ENCODE results near the gene ZBED6.
"Not testable (repeated sequence)": the region's sequence is repeated elsewhere in the genome, so short reads cannot be mapped to it uniquely, and the experiment has no call there.

ZBED6 gene, protein sequence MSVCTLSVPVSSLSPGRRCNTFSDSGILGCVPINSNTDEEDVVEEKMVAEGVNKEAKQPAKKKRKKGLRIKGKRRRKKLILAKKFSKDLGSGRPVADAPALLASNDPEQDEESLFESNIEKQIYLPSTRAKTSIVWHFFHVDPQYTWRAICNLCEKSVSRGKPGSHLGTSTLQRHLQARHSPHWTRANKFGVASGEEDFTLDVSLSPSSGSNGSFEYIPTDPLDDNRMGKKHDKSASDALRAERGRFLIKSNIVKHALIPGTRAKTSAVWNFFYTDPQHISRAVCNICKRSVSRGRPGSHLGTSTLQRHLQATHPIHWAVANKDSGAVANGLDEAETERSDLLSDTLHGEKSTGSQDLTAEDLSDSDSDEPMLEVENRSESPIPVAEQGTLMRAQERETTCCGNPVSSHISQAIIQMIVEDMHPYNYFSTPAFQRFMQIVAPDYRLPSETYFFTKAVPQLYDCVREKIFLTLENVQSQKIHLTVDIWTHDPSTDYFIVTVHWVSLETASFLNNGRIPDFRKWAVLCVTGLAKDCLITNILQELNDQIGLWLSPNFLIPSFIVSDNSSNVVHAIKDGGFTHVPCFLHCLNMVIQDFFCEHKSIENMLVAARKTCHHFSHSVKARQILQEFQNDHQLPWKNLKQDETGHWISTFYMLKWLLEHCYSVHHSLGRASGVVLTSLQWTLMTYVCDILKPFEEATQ (N-terminal part only)

DNA sequence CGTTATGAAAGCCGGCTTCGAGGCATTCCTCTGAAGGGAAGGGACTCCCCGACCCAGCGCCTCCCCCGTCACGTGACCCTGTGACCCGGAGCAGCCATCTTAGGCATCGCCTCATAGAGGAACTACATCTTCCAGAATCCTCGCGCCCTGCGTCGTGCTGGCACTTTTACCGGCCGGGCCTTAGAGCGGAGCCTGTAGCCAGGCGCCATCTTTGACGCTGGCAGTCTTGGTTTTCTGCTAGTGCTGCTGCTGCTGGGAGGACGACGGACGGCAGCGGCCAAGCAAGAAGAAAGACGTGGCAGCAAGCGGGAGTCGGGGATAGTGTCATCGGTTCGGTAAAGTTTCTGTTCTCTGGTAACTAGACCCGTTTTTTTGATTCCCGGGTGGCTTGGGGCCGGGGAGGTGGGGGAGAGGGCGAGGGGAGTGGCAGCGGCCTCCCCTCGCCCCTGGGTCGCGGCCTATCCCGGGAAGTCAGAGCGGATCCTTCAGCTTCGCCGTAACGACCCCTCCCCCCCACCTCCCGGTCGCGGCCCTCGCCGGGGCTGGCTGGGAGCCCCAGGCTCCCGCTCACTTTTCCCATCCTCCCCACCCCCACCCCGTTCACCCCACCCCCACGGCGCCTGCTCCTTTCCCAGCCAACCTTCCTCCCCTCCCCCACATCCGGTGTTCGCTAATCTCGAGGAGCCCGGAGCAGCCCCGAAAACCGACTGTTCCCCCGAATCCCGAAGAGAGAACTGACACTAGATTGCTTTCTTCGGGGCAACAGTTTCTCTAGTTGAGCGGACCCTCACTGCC, at the start of gene ZBED6, which contains the start of gene ZC3H11A:
Gene ZBED6 (plus strand): TSS at position 183 of the 795 bp plus-strand sequence. CDS start 1,900 bp downstream, outside the sequence.
Gene ZC3H11A (plus strand): TSS at position 183 of the 795 bp plus-strand sequence. CDS start 21,448 bp downstream, outside the sequence.
- TF ChIP-seq POLR2A (IDR thresholded peaks at IDR 0.05; ENCODE audit: extremely low read depth, insufficient read length) (peak; percentile 36), MYC (IDR thresholded peaks at IDR 0.05; ENCODE audit: low read depth, low read length) (peak; percentile 59)
- TF ChIP-seq, protein P1, sequence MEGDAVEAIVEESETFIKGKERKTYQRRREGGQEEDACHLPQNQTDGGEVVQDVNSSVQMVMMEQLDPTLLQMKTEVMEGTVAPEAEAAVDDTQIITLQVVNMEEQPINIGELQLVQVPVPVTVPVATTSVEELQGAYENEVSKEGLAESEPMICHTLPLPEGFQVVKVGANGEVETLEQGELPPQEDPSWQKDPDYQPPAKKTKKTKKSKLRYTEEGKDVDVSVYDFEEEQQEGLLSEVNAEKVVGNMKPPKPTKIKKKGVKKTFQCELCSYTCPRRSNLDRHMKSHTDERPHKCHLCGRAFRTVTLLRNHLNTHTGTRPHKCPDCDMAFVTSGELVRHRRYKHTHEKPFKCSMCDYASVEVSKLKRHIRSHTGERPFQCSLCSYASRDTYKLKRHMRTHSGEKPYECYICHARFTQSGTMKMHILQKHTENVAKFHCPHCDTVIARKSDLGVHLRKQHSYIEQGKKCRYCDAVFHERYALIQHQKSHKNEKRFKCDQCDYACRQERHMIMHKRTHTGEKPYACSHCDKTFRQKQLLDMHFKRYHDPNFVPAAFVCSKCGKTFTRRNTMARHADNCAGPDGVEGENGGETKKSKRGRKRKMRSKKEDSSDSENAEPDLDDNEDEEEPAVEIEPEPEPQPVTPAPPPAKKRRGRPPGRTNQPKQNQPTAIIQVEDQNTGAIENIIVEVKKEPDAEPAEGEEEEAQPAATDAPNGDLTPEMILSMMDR (IDR thresholded peaks at IDR 0.05; ENCODE audit: low read depth, low read length): no peak
- TF ChIP-seq, protein P2, sequence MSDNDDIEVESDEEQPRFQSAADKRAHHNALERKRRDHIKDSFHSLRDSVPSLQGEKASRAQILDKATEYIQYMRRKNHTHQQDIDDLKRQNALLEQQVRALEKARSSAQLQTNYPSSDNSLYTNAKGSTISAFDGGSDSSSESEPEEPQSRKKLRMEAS (IDR thresholded peaks at IDR 0.05; ENCODE audit: low read depth, low read length): peak; percentile 94
- peak within 1 kb of the TSS; percentile 95 for H3K4me3 ChIP-seq (ENCODE audit: low read depth, low read length)
- peak; percentile 98 for DNase-seq (ENCODE audit: low read depth)

DNA sequence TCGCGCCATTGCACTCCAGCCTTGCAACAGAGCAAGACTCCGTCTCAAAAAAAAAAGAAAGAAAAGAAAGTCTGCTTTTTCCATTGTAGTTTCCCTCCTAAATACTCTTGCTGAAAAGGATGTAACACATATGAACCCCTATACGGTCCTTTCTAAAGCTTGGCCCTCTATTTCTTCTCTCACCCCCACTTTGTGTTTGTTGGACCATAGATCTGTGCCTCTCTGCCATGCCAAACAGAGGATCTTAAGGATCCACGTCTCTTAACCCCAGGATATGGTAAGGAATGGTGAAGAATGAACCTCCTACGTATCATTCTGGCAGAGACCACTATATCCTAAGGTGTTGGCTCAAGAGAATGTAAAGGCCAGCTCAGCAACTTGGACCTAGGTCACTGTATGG, 49.1 kb upstream of the ZBED6 start:
- no peak for DNase-seq (ENCODE audit: low read depth)
- no peak for TF ChIP-seq POLR2A (IDR thresholded peaks at IDR 0.05; ENCODE audit: extremely low read depth, insufficient read length)
- TF ChIP-seq MYC (IDR thresholded peaks at IDR 0.05; ENCODE audit: low read depth, low read length): no peak
- TF ChIP-seq, protein P2 (IDR thresholded peaks at IDR 0.05; ENCODE audit: low read depth, low read length): no peak
- TF ChIP-seq, protein P1 (IDR thresholded peaks at IDR 0.05; ENCODE audit: low read depth, low read length): no peak
- H3K4me3 ChIP-seq (ENCODE audit: low read depth, low read length): no peak overlapping the region

DNA sequence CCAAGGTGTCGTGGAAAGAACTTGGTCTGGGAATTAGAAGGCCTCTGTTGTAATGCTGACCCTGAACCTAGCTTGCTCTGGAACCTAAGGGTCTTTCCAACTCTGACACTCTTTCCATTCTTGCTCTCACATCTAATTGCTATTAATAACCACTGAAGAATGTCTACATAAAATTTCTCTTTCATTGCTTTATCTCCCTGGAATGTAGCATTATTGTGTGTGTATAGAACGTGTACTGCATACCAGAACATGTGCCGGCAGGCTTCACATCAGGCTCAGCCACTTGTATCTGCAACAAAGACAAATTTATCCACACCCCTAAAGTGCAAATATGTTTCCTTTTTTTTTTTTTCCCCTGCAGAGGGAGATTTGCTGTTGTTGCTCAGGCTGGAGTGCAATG, 44.4 kb upstream of the ZBED6 start:
- no peak for DNase-seq (ENCODE audit: low read depth)
- TF ChIP-seq, protein P1 (IDR thresholded peaks at IDR 0.05; ENCODE audit: low read depth, low read length): no peak
- TF ChIP-seq POLR2A (IDR thresholded peaks at IDR 0.05; ENCODE audit: extremely low read depth, insufficient read length) (no peak), MYC (IDR thresholded peaks at IDR 0.05; ENCODE audit: low read depth, low read length) (no peak)
- TF ChIP-seq, protein P2 (IDR thresholded peaks at IDR 0.05; ENCODE audit: low read depth, low read length): no peak

DNA sequence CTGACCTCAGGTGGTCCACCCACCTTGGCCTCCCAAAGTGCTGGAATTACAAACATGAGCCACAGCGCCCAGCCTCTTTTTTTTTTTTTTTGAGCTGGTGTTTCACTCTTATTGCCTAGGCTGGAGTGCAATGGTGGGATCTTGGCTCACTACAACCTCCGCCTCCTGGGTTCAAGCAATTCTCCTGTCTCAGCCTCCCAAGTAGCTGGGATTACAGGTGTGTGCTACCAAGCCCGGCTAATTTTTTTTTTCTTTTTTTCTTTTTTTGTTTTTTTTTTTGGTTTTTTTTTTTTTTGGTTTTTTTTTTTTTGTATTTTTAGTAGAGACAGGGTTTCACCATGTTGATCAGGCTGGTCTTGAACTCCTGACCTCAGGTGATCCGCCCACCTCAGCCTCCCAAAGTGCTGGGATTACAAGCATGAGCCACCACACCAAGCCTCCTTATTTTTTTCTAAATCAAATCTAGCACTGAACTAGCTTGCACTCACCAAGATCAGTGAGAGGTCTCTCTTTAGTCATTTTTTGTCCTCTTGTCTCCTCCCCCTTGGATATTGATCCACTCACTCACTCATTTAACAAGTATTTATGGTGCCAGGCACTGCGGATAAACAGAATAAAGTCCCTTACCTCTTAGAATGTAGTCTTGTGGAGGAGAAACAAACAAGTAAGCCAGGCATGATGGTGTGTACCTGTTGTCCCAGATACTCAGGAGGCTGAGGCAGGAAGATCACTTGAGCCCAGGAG, 43.6 kb upstream of the ZBED6 start:
- DNase-seq (ENCODE audit: low read depth): not testable (repeated sequence)

More for the DNA sequence above, 44.4 kb upstream of the ZBED6 start:
- H3K4me3 ChIP-seq (ENCODE audit: low read depth, low read length): no peak overlapping the region

DNA sequence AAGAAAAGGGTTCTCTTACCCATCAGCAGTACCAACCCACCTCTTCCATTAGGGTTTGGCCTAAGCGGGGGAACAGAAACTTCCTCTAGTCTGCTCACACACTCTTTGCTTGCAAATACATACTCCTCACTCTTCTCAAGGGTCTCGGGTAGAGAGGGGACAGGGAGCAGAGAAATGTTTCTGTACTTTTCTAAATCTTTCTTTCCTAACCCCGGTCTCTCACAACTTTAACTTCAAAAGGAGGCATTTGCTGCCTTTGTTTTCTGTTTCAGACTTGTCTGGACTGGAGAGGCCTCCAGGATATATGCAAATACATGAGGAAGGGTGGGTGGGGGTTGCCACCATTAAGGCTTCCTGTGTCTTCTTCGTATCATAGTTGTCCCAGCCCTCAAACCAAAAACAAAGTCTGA, 41.0 kb upstream of the ZBED6 start:
- no peak for DNase-seq (ENCODE audit: low read depth)
- H3K4me3 ChIP-seq (ENCODE audit: low read depth, low read length): no peak overlapping the region
- TF ChIP-seq MYC (IDR thresholded peaks at IDR 0.05; ENCODE audit: low read depth, low read length) (no peak), POLR2A (IDR thresholded peaks at IDR 0.05; ENCODE audit: extremely low read depth, insufficient read length) (no peak)
- TF ChIP-seq, protein P1 (IDR thresholded peaks at IDR 0.05; ENCODE audit: low read depth, low read length): no peak
- TF ChIP-seq, protein P2 (IDR thresholded peaks at IDR 0.05; ENCODE audit: low read depth, low read length): no peak

More for the DNA sequence above, 43.6 kb upstream of the ZBED6 start:
- H3K4me3 ChIP-seq (ENCODE audit: low read depth, low read length): not testable (repeated sequence)
